Activated CD8-positive, alpha-beta memory T cell treated with anti-CD3 and anti-CD28 coated beads for 1 hour (primary cell): Measurements from ENCODE around the gene PLD4.
"Not testable (repeated sequence)": the region's sequence is repeated elsewhere in the genome, so short reads cannot be mapped to it uniquely, and the experiment has no call there.

Experiments
- DNase-seq, 2 donors: peaks; one replicate each; pipeline ENCODE4 v3.0.0-alpha.2; 2020; ENCODE audit warnings: low read depth in 1 of 2; ENCODE audit errors: extremely low read depth in 1 of 2

The PLD4 gene

GRCh38 chr14:104885973-104886689 lies 38.5 kb upstream of the PLD4 start:
- DNase-seq, result no peak

- no peak for DNase-seq
These were observed 37.7 kb upstream of the PLD4 start for GRCh38 chr14:104886690-104887622.

GRCh38 chr14:104887623-104888488 lies 36.8 kb upstream of the PLD4 start:
- no peak for DNase-seq

- no peak for DNase-seq
These were observed 35.9 kb upstream of the PLD4 start for GRCh38 chr14:104888489-104889374.

- no peak for DNase-seq
These were observed 35.3 kb upstream of the PLD4 start for GRCh38 chr14:104889375-104889757.

GRCh38 chr14:104890292-104890691 lies 34.4 kb upstream of the PLD4 start:
- not testable (repeated sequence) for DNase-seq

GRCh38 chr14:104891121-104891551 lies 33.5 kb upstream of the PLD4 start:
- DNase-seq, result no peak

- no peak for DNase-seq
These were observed 32.8 kb upstream of the PLD4 start for GRCh38 chr14:104891664-104892530.

GRCh38 chr14:104892531-104893434 lies 31.9 kb upstream of the PLD4 start:
- DNase-seq, result no peak

- no peak for DNase-seq
These were observed 31.1 kb upstream of the PLD4 start for GRCh38 chr14:104893435-104894207.

GRCh38 chr14:104894331-104895206 lies 30.1 kb upstream of the PLD4 start:
- no peak for DNase-seq

GRCh38 chr14:104895207-104895785 lies 29.4 kb upstream of the PLD4 start:
- DNase-seq, result no peak

- DNase-seq, result no peak
These were observed 28.7 kb upstream of the PLD4 start for GRCh38 chr14:104895786-104896661.

- no peak for DNase-seq
These were observed 27.1 kb upstream of the PLD4 start for GRCh38 chr14:104897330-104898194.
